ENCODE measurements around the gene PACSIN2.

PACSIN2 gene

DNA sequence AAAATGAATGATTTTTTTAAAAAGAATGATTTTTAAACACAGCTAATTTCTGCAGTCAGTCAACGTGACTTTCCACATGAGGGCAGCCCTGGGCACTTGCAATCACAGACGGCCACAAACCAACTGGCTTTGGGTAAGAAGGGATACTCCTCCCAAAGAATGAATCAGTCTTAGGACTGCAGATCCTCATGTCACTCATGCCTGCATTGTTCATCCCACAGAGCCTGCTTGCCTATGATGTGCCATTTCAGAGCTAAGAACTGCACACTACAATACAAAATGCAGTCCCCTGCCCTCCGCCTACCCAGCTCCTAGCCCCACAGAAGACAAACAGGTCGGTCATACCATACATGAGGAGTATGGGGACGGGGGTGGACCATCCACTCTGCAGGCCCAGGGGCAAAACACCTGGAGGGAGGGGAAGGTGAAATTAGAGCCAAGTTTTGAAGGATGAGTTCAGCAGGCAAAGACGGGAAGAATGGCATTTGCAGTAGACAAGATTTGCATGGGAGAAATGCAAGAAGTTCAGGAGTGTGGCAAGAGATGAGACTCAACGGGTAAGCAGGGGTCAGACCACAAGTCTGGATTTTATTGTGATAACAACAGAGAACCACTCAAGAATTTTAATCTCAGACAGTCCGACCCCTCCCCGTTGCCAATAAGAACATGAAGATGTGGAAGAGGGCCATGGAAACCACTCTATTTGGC, 24.7 kb downstream of the PACSIN2 start:
- TF ChIP-seq, protein P1, sequence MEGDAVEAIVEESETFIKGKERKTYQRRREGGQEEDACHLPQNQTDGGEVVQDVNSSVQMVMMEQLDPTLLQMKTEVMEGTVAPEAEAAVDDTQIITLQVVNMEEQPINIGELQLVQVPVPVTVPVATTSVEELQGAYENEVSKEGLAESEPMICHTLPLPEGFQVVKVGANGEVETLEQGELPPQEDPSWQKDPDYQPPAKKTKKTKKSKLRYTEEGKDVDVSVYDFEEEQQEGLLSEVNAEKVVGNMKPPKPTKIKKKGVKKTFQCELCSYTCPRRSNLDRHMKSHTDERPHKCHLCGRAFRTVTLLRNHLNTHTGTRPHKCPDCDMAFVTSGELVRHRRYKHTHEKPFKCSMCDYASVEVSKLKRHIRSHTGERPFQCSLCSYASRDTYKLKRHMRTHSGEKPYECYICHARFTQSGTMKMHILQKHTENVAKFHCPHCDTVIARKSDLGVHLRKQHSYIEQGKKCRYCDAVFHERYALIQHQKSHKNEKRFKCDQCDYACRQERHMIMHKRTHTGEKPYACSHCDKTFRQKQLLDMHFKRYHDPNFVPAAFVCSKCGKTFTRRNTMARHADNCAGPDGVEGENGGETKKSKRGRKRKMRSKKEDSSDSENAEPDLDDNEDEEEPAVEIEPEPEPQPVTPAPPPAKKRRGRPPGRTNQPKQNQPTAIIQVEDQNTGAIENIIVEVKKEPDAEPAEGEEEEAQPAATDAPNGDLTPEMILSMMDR (IDR thresholded peaks at IDR 0.05; ENCODE audit: extremely low read depth, missing control alignments), result no peak
- no peak for DNase-seq (ENCODE audit: low spot score)

DNA sequence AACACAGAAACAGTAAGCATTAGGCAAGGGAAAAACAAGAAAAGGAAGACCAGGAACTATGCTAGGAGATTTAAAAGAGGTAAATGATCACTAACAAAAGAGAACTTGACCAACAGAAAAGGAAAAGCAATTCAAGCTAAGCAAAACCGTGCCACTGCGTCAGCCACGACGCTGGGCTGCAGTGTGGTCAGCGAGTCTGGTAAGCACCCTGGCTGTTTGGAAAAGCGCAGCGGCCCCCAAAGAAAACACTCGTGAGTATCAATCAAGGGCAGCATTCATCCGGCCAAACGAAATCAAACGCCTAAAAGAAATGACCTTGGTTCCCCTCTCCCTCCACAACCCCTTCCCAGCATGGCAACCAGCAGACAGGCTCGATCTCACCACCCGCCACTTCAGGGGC, 28.8 kb downstream of the PACSIN2 start:
- no peak for DNase-seq (ENCODE audit: low spot score)
- TF ChIP-seq, protein P1 (IDR thresholded peaks at IDR 0.05; ENCODE audit: extremely low read depth, missing control alignments), result no peak

DNA sequence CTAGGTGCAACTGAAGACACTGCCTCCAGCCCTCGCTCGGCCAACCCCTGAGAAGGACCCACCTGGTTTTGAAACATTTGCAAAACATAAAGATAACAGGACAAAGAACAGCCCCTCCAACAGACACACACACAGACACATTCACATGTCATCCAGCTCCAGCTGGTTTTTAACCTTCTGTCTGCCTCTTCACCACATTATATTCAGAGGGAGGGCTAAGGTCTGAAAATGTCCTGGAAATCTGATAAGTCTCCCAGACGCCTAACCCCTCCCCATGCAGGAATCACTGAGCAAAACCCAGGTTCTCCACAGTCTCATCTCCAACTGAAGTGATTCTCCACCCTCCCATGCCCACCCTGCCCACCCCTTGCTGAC, 29.4 kb downstream of the PACSIN2 start:
- DNase-seq (ENCODE audit: low spot score), result no peak
- TF ChIP-seq, protein P1 (IDR thresholded peaks at IDR 0.05; ENCODE audit: extremely low read depth, missing control alignments), result no peak

DNA sequence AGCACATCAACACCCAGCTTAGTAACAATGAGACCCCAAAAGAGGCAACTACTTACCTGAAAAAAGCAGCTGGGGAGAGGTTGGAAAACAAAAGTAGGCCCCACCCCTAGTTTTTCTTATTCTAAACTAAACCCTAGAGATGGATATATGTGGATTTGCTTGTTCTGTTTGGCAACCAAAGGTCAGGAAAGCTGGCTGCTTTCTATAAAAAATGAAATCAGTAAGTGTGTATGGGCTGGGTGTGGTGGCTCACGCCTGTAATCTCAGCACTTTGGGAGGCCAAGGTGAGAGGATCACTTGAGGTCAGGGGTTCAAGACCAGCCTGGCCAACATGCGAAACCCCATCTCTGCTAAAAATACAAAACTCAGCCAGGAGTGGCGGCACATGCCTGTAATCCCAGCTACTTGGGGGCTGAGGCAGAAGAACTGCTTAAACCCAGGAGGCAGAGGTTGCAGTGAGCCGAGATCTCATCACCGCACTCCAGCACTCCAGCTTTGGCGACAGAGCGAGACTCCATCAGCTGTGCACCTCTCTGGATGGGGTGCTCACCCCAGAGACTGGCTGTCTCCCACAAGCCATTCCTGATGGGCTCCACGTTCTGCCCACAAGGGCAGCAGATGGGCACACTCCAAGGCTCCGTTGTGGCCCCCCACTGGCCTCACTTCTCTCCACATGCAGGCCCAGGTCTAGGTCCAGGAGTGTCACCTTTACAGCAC, 30.0 kb downstream of the PACSIN2 start:
- DNase-seq (ENCODE audit: low spot score), result no peak
- TF ChIP-seq, protein P1 (IDR thresholded peaks at IDR 0.05; ENCODE audit: extremely low read depth, missing control alignments), result no peak

DNA sequence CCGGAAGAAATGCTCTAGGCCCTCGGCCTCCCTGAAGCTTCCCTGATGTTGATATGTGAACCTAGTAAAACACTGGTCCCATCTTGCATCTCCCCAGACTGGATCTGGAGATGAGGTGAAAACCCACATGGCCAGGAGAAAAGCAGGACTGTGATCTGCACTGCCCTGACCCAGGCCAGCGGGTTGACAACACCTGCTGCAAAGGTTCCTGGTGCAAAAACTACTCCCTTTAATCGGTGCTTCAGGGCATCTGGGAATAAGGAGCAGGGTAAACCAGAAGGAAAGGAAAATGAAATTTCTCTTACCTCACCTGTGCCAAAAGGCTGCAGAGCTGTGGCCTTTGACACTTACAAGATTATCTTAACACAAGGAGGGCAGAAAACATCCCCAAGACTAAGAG, 30.6 kb downstream of the PACSIN2 start:
- DNase-seq (ENCODE audit: low spot score), result no peak
- TF ChIP-seq, protein P1 (IDR thresholded peaks at IDR 0.05; ENCODE audit: extremely low read depth, missing control alignments), result no peak

DNA sequence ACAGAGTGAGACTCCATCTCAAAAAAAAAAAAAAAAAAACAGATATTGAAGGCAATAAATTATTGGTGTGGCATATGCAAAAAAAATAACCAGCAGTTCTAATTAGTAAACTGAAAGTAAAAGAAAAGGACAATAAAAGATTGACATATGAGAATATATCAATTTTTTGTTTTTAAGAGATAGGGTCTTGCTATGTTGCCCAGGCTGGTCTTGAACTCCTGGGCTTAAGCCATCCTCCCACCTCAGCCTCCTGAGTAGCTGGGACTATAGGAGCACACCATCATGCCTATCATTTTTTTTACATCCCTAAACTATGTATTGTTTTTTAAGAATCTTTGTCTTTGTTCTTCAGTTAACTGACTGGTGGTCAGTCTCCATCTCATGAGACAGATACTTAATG, 31.5 kb downstream of the PACSIN2 start:
- DNase-seq (ENCODE audit: low spot score), result no peak
- TF ChIP-seq, protein P1 (IDR thresholded peaks at IDR 0.05; ENCODE audit: extremely low read depth, missing control alignments), result no peak

DNA sequence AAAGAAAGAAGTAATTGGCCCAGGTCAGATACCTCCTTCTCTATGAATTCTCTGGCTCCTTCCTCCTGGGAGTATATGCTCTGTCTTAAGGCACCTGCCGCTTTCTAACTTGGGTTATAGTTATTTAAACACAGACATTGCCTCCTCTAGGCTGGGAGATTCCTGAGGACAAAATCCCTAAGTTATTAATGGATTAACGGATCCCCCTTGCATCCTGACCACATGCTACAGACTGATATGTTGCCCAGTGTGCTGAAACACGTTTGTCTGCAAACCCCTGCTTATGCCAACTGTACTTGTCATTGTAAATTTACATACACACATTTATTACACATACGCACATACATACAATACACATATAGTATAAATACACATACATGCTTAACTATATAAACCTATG, 35.3 kb downstream of the PACSIN2 start:
- no peak for DNase-seq (ENCODE audit: low spot score)
- TF ChIP-seq, protein P1 (IDR thresholded peaks at IDR 0.05; ENCODE audit: extremely low read depth, missing control alignments), result no peak
